HepG2 (cell line): ENCODE measurements around the gene ADGRV1. TPM values are rescaled to one million over a fixed set of nuclear protein-coding genes. Genes with fewer than 3 reads are reported as not detected.

Experiments used
- ATAC-seq: fragments of 200-7000 bp; cut with Tn5 transposase; 3 replicates; pipeline ENCODE4 v1.9.1; 2020; ENCODE audit warnings: mild to moderate bottlenecking, moderate library complexity
- BruUV-seq: library from RNA; stranded (reverse); fragments of 400-500 nt; replicated peaks from 2 replicates; lab custom pipeline; 2021; lab: Mats Ljungman, UMichigan
- CTCF ChIA-PET: fragments of 300-600 bp; formaldehyde crosslinking; extraction: SDS; loops from one replicate; lab custom pipeline; 2021; ENCODE audit warnings: low total read pairs, inconsistent platforms, low intra/inter-chr PET ratio; lab: Yijun Ruan, JAX
- POLR2A ChIA-PET: fragments of 350-600 bp; sonication (Branson Sonifier 250); formaldehyde crosslinking; loops from one replicate; lab custom pipeline; 2020; ENCODE audit warnings: antibody characterized with exemption, inconsistent platforms; lab: Yijun Ruan, JAX
- DNase-seq: peaks from one replicate; pipeline ENCODE4 v3.0.0-alpha.2; 2015; ENCODE audit warnings: low spot score
- FAIRE-seq: peaks from 3 replicates; lab custom pipeline; 2011; peaks lifted over from hg19 to GRCh38; lab: Jason Lieb, UNC
- H2AFZ ChIP-seq: one replicate; pipeline ENCODE4 v1.6.1; 2011; ENCODE audit warnings: low read length, inconsistent platforms
- H3K27ac ChIP-seq: fragments of 300-600 bp; 3 replicates; pipeline ENCODE4 v1.8.0; 2011; ENCODE audit warnings: mixed run types, mild to moderate bottlenecking, mixed read lengths, low read length, inconsistent platforms; ENCODE audit not compliant: insufficient read depth; ENCODE audit errors: extremely low read length
- H3K27me3 ChIP-seq, 2 experiments: fragments of 200-600 bp in 1 of 2; 2 replicates in 1 of 2; 3 replicates in 1 of 2; pipeline versions ENCODE4 v1.6.0 to v1.8.0; 2011; ENCODE audit warnings: low read length in 2 of 2, mild to moderate bottlenecking in 2 of 2, moderate library complexity in 2 of 2, inconsistent platforms in 1 of 2; ENCODE audit not compliant: insufficient read depth in 2 of 2, control insufficient read depth in 1 of 2
- H3K36me3 ChIP-seq, 2 experiments: fragments of 200-600 bp in 1 of 2; replicated peaks in 1 of 2; 2 replicates in 1 of 2; 3 replicates in 1 of 2; pipeline versions ENCODE4 v1.5.1 to v1.8.0; 2011; ENCODE audit warnings: low read length in 2 of 2, inconsistent platforms in 1 of 2; ENCODE audit not compliant: insufficient read depth in 2 of 2, control insufficient read depth in 1 of 2
- H3K4me1 ChIP-seq: 2 replicates; pipeline ENCODE4 v1.5.1; 2012; ENCODE audit warnings: low read length, inconsistent platforms; ENCODE audit not compliant: insufficient read depth
- H3K4me2 ChIP-seq: 2 replicates; pipeline ENCODE4 v1.6.0; 2011; ENCODE audit warnings: low read depth, low read length, inconsistent platforms
- H3K4me3 ChIP-seq, 3 experiments: fragments of 200-600 bp in 1 of 3; sonication (generic), shearing (Covaris generic) in 1 of 3; replicated peaks in 1 of 3; 2 replicates each; pipeline ENCODE4 v1.5.1; 2011 to 2016; ENCODE audit warnings: low read length in 3 of 3, inconsistent platforms in 2 of 3, low read depth in 2 of 3, mild to moderate bottlenecking in 2 of 3, control low read depth in 1 of 3, mixed read lengths in 1 of 3; ENCODE audit not compliant: insufficient read depth in 1 of 3
- H3K79me2 ChIP-seq: one replicate; pipeline ENCODE4 v1.6.1; 2011; ENCODE audit warnings: low read length, inconsistent platforms; ENCODE audit not compliant: insufficient read depth
- H3K9ac ChIP-seq: 2 replicates; pipeline ENCODE4 v1.6.0; 2011; ENCODE audit warnings: mild to moderate bottlenecking, low read depth, low read length, inconsistent platforms; ENCODE audit not compliant: insufficient read depth
- H3K9me3 ChIP-seq: 2 replicates; pipeline ENCODE4 v1.5.1; 2012; ENCODE audit warnings: mild to moderate bottlenecking, low read length
- H4K20me1 ChIP-seq: 2 replicates; pipeline ENCODE4 v1.6.0; 2011; ENCODE audit warnings: inconsistent platforms, mild to moderate bottlenecking, low read length, moderate library complexity; ENCODE audit not compliant: insufficient read depth
- BORCS8-MEF2B ChIP-seq: sonication (generic); formaldehyde crosslinking; IDR thresholded peaks from 2 replicates; pipeline ENCODE4 v1.8.0; 2022; ENCODE audit warnings: mild to moderate bottlenecking, missing genetic modification reagents
- CREM ChIP-seq, 2 experiments: sonication (generic) in 1 of 2; formaldehyde crosslinking in 1 of 2; IDR thresholded peaks; 2 replicates each; pipeline versions ENCODE4 v1.4.0 to v1.6.1; 2016 to 2020; ENCODE audit warnings: antibody characterized with exemption in 1 of 2, mild to moderate bottlenecking in 1 of 2, missing genetic modification reagents in 1 of 2
- FOXK2 ChIP-seq: fragments of 450-650 bp; IDR thresholded peaks from 2 replicates; pipeline ENCODE4 v1.6.1; 2016
- HNRNPUL1 ChIP-seq: fragments of 200-400 bp; formaldehyde crosslinking; IDR thresholded peaks from 2 replicates; pipeline ENCODE4 v1.6.1; 2017; ENCODE audit warnings: low read depth, mild to moderate bottlenecking, low read length, moderate library complexity
- NFYC ChIP-seq: IDR thresholded peaks from 2 replicates; pipeline ENCODE4 v1.6.1; 2016; ENCODE audit warnings: missing genetic modification reagents, missing compliant biosample characterization
- STAG1 ChIP-seq: sonication (generic); formaldehyde crosslinking; IDR thresholded peaks from 2 replicates; pipeline ENCODE4 v1.4.0; 2020; ENCODE audit warnings: missing genetic modification reagents
- THRA ChIP-seq: sonication (generic); formaldehyde crosslinking; IDR thresholded peaks from 2 replicates; pipeline ENCODE4 v1.4.0; 2020; ENCODE audit warnings: missing genetic modification reagents, borderline replicate concordance
- ZBTB3 ChIP-seq: sonication (generic); formaldehyde crosslinking; IDR thresholded peaks from 2 replicates; pipeline ENCODE4 v1.4.0; 2020; ENCODE audit warnings: low read depth, mild to moderate bottlenecking, moderate library complexity, missing genetic modification reagents, borderline replicate concordance
- ZNF225 ChIP-seq: sonication (generic); formaldehyde crosslinking; IDR thresholded peaks from 2 replicates; pipeline ENCODE4 v1.4.0; 2020; ENCODE audit warnings: mild to moderate bottlenecking, missing genetic modification reagents
- ZNF3 ChIP-seq: IDR thresholded peaks from 2 replicates; pipeline ENCODE4 v1.7.0; 2017; ENCODE audit warnings: inconsistent platforms
- ZNF513 ChIP-seq: sonication (generic); formaldehyde crosslinking; conservative IDR thresholded peaks from 2 replicates; pipeline ENCODE4 v1.5.0; 2020; ENCODE audit warnings: missing genetic modification reagents
- ZNF564 ChIP-seq: sonication (generic); formaldehyde crosslinking; IDR thresholded peaks from 2 replicates; pipeline ENCODE4 v1.8.1; 2023; ENCODE audit warnings: mild to moderate bottlenecking, missing genetic modification reagents
- WGBS: methylation state at CpG from one replicate; pipeline ENCODE4 v1.1.6; 2017; ENCODE audit warnings: low lambda C conversion rate; 5-methylcytosine and 5-hydroxymethylcytosine counted together
- in situ Hi-C: cut with HindIII; loops from 2 replicates; pipeline ENCODE4 v1.10.0; 2017; ENCODE audit warnings: low pct_unique_long_range_greater_than_20kb; ENCODE audit not compliant: extremely low pct_ligation_motif_present
- intact Hi-C: fragments of 100-400 bp; cut with micrococcal nuclease; formaldehyde crosslinking; loops from one replicate; pipeline ENCODE4 v1.10.0; 2022; ENCODE audit not compliant: unreplicated experiment
- polyA plus RNA-seq, 8 experiments: library from polyadenylated mRNA; depleted of rRNA in 3 of 8; stranded (reverse) in 7 of 8; unstranded in 1 of 8; fragments of >200 nt; fragmentation: Illumina TruSeq in 4 of 8; extraction: Trizol in 4 of 8; gene quantifications; 2 replicates each; pipeline versions ENCODE4 v1.2.1 to v1.2.3, GENCODE V29; 2011 to 2016; ENCODE audit warnings: low read depth in 4 of 8, missing spikeins in 1 of 8, mixed read lengths in 1 of 8; ENCODE audit not compliant: insufficient read depth in 1 of 8
- total RNA-seq, 5 experiments: library from RNA; depleted of rRNA; stranded (reverse); fragments of >200 nt; fragmentation: Illumina TruSeq; extraction: Trizol; gene quantifications; 2 replicates each; pipeline ENCODE4 v1.2.3, GENCODE V29; 2016; ENCODE audit warnings: low read depth in 1 of 5

Gene ADGRV1
- total and polyA plus RNA-seq, 2 of the 13 experiments (the other 11 are each of a cell fraction or from before 2014, with no cell fraction given), result 1.7 to 3.9 TPM

- BruUV-seq, result no TSS peak
- ChIA-PET CTCF (no interaction called here), POLR2A (no interaction called here)
- 0% methylated on average over 1 of the region's 4 CpGs for WGBS
- no peaks in the 10 kb centered on the region for H3K4me1 ChIP-seq
- FAIRE-seq (no peak), ATAC-seq (peak; percentile 54), DNase-seq (no peak)
- H3K27me3 ChIP-seq, result no peaks in the 10 kb centered on the region
- H3K79me2 ChIP-seq, result no peaks in the 10 kb centered on the region
- H3K4me3 ChIP-seq, result no peak overlapping the region
- intact Hi-C loops (no loop called here), in situ Hi-C loops (no loop called here)
- no peaks in the 10 kb centered on the region for H4K20me1 ChIP-seq
- H2AFZ ChIP-seq, result no peak overlapping the region
- H3K27ac ChIP-seq, result no peak overlapping the region
- no peaks in the 10 kb centered on the region for H3K9me3 ChIP-seq
- TF ChIP-seq NFYC (CRISPR knock-in tag) (no peak), CREM (IDR thresholded peaks at IDR 0.05) (no peak), CREM (CRISPR knock-in tag; IDR thresholded peaks at IDR 0.05) (no peak), HNRNPUL1 (no peak), ZNF3 (no peak), ZNF513 (CRISPR knock-in tag) (no peak), ZNF225 (no peak), FOXK2 (no peak), BORCS8-MEF2B (CRISPR knock-in tag) (no peak), THRA (CRISPR knock-in tag) (no peak), ZNF564 (CRISPR knock-in tag) (no peak), ZBTB3 (CRISPR knock-in tag) (no peak), STAG1 (no peak)
- no peak overlapping the region for H3K4me2 ChIP-seq
- H3K9ac ChIP-seq, result no peak overlapping the region
- H3K36me3 ChIP-seq, result no peaks in the 10 kb centered on the region
Observed at GRCh38 chr5:90740244-90740799, 181.7 kb downstream of the ADGRV1 start.
